ENCODE data around the gene PCOLCE2.

GRCh38 chr3:142925140-142925539 is 36.3 kb upstream of the PCOLCE2 start:
- TF ChIP-seq CTCF (IDR thresholded peaks at IDR 0.05; ENCODE audit: borderline replicate concordance, extremely low read depth, low read length, poor library complexity, severe bottlenecking) (no peak), EZH2 (IDR thresholded peaks at IDR 0.05; ENCODE audit: borderline replicate concordance, low read depth, low read length, severe bottlenecking) (no peak)
